ENCODE measurements around the gene IMPACT.

The IMPACT gene

DNA sequence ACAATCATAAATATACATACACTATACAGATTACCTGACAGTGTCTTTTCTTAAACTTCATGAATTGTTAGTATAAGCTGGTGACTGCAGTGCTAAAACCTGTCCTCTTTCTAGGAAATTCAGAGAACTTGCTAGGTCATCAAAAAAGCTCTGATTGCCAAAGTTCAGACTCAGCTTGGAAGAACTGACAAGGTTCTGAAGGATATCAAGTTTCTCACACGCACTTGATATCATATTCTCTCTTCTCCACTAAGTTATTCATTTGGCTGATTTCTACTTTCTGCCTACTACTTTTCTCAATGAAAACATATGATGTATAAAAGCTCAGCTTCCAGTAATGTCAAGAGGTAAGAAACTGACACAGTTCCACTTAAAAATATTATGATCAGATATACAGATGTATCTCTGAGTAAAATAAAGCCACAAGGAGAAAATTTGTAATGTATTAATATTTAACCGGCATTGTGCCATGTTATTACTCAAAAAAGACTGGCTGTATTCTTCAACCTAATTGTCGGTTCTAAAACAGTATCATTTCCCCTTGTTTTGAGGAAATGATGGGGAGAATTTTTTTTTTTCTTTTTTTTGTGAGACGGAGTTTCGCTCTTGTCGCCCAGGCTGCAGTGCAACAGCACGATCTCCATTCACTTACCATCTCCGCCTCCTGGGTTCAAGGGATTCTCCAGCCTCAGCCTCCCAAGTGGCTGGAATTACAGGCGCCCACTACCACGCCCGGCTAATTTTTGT lies 31.2 kb upstream of the IMPACT start:
- peak; percentile 16 for DNase-seq (ENCODE audit: low read depth)
- no peak overlapping the region for H3K4me3 ChIP-seq (ENCODE audit: low read length)
- TF ChIP-seq, protein P1, sequence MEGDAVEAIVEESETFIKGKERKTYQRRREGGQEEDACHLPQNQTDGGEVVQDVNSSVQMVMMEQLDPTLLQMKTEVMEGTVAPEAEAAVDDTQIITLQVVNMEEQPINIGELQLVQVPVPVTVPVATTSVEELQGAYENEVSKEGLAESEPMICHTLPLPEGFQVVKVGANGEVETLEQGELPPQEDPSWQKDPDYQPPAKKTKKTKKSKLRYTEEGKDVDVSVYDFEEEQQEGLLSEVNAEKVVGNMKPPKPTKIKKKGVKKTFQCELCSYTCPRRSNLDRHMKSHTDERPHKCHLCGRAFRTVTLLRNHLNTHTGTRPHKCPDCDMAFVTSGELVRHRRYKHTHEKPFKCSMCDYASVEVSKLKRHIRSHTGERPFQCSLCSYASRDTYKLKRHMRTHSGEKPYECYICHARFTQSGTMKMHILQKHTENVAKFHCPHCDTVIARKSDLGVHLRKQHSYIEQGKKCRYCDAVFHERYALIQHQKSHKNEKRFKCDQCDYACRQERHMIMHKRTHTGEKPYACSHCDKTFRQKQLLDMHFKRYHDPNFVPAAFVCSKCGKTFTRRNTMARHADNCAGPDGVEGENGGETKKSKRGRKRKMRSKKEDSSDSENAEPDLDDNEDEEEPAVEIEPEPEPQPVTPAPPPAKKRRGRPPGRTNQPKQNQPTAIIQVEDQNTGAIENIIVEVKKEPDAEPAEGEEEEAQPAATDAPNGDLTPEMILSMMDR (IDR thresholded peaks at IDR 0.05; ENCODE audit: insufficient read depth, low read depth, low read length, missing control alignments) = no peak

DNA sequence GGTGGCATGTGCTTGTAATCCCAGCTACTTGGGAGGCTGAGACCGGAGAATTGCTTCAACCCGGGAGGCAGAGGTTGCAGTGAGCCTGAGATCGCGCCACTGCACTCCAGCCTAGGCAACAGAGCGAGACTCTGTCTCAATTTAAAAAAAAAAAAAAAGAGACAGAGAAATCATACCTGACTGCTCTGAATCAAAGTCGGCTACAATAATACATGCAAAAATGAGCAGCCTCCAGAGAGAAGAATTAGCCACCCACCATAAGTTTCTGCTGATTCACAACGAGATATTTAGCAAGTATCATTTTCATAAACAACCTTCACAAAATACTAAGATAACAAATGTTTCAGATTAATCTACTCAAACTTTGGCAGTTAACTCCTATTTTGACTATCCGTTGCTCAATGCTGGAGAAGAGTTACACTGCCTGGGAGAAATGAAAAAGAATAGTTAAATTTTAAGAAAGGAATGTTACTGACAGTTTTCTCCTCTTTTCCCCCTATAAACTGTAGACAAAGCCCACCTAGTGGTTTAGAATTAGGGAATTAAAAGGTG lies 30.3 kb upstream of the IMPACT start:
- H3K4me3 ChIP-seq (ENCODE audit: low read length) = no peak overlapping the region
- no peak for DNase-seq (ENCODE audit: low read depth)
- TF ChIP-seq, protein P1 (IDR thresholded peaks at IDR 0.05; ENCODE audit: insufficient read depth, low read depth, low read length, missing control alignments) = no peak

DNA sequence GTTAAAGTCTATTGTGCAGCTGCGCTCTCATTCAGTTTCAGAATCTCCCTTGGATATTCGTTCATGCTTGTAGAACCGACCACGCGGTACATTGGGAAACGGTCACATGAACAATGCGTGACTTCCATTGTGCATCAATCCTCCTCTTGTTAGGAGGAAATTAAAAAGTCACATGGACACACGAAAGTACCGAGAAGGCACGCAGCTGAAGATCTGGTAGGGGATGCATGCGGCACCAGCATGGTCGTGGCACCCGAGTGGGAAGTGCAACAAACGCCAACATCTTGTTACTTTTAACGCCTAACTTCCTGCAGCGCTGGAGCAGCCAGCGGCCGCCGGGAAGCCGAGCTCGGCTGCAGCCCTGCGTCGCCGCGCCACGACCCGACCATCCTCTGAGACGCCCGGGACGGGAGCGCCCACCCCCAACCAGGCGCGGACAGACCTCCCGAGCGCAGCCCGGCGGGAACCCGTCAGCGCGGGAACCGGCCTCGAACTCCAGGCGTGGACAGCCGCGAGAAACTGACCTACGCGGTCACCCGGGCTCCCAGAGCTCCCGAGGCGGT lies 29.3 kb upstream of the IMPACT start:
- peak; percentile 68 for DNase-seq (ENCODE audit: low read depth)
- TF ChIP-seq, protein P1 (IDR thresholded peaks at IDR 0.05; ENCODE audit: insufficient read depth, low read depth, low read length, missing control alignments) = no peak
- peak overlapping the region; percentile 69 for H3K4me3 ChIP-seq (ENCODE audit: low read length)

DNA sequence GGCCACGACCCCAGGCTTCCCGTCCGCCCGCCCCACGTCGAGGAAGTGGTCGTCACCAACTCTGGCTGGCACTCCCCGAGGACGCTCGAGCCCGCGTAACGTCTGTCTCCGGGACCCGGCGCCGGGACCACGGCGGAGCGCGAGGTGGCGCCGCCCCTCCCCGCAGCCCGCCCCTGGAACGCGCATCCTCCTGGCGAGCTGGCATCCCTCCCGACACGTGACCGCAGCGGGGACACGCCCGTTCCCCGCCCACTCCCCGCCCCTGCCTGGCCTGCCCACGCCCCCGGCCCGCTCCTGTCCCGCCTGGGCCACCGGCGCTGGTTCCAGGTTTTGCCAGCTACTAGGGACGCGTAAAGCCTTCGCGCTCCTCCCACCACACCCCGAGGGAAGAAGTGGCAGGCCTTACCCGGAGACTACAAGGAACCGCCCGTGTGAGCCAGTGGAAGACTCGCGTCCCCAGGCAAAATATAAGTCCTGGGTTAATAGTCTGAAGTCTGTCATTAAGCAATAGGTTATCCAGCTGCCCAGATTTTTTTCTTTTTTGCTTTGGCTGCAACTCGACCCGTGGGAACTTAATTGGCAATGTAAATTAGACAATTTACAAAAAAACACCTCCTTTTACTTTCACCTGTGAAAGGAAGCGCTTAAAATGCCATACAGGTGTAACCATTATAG lies 28.6 kb upstream of the IMPACT start, which contains the start of gene OSBPL1A:
Gene OSBPL1A, minus strand, starts transcription at position 131 of the 675 bp plus-strand sequence. CDS start 20,291 bp downstream, outside the sequence.
- TF ChIP-seq, protein P1 (IDR thresholded peaks at IDR 0.05; ENCODE audit: insufficient read depth, low read depth, low read length, missing control alignments) = no peak
- peak within 1 kb of the TSS; percentile 69 for H3K4me3 ChIP-seq (ENCODE audit: low read length)
- peak; percentile 95 for DNase-seq (ENCODE audit: low read depth)

DNA sequence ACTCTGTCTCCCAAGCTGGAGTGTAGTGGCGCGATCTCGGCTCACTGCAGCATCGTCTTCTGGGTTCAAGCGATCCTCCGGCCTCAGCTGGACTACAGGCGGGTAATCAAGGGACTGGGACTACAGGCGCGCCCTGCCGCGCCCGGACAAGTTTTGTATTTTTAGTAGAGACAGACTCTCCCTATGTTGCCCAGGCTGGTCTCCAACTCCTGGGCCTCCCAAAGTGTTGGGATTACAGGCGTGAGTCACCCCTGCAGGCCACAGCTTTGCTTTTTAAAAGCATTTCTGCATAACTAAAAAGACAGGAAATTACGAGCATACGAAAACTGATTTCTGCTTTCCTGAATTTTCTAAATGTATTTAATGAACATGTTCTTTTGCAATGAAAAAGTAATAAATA lies 27.9 kb upstream of the IMPACT start:
- peak; percentile 79 for DNase-seq (ENCODE audit: low read depth)
- peak overlapping the region; percentile 38 for H3K4me3 ChIP-seq (ENCODE audit: low read length)
- TF ChIP-seq, protein P1 (IDR thresholded peaks at IDR 0.05; ENCODE audit: insufficient read depth, low read depth, low read length, missing control alignments) = no peak

DNA sequence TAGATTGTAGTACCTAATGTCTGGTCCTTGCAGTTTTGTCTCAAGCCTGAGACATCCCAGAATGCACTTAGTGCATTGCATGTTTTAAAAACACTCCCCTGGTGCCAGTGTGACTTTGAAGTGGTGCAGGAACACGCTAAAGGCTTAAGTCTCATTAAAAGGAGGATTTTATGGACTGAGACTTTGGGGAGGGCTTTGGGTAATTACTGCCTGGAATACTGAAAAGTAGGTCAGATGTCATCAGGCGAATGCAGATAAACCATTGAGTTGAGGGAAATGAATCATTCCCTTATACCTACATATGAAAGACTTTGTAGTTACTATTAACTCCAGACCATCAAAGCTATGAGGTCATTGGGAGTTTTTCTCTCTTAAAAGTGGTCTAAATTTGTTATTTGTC lies 25.9 kb upstream of the IMPACT start:
- DNase-seq (ENCODE audit: low read depth) = no peak
- TF ChIP-seq, protein P1 (IDR thresholded peaks at IDR 0.05; ENCODE audit: insufficient read depth, low read depth, low read length, missing control alignments) = no peak
- no peak overlapping the region for H3K4me3 ChIP-seq (ENCODE audit: low read length)

All from epithelial cell of esophagus (primary cell).